Kidney (tissue), 14 donors: ENCODE data around the gene OPRL1. TPM values are rescaled to one million over a fixed set of nuclear protein-coding genes. Genes with fewer than 3 reads are reported as not detected.
"Not testable (repeated sequence)": the region's sequence is repeated elsewhere in the genome, so short reads cannot be mapped to it uniquely, and the experiment has no call there.

ENCODE experiments used
- DNase-seq, 5 donors: peaks; one replicate each; pipeline ENCODE4 v3.0.0-alpha.2; 2013 to 2020
- FAIRE-seq: peaks from 2 replicates; lab custom pipeline; 2012; peaks lifted over from hg19 to GRCh38; lab: Jason Lieb, UNC
- H3K27ac ChIP-seq, 2 donors: one replicate each; pipeline ENCODE4 v1.7.0; 2013; ENCODE audit warnings: low read depth in 2 of 2, low read length in 2 of 2, inconsistent platforms in 1 of 2
- H3K27me3 ChIP-seq: one replicate; pipeline ENCODE4 v1.7.1; 2013; ENCODE audit warnings: low read length, inconsistent platforms; ENCODE audit not compliant: control insufficient read depth, insufficient read depth
- H3K36me3 ChIP-seq, 3 donors: one replicate each; pipeline versions ENCODE4 v1.7.0 to v1.7.1; 2013; ENCODE audit warnings: low read length in 3 of 3, control low read depth in 1 of 3, inconsistent platforms in 1 of 3; ENCODE audit not compliant: insufficient read depth in 3 of 3, control insufficient read depth in 2 of 3
- H3K4me1 ChIP-seq, 3 donors: one replicate each; pipeline versions ENCODE4 v1.7.0 to v1.7.1; 2013; ENCODE audit warnings: low read length in 3 of 3, inconsistent platforms in 1 of 3, low read depth in 1 of 3; ENCODE audit not compliant: control insufficient read depth in 2 of 3, insufficient read depth in 2 of 3
- H3K4me3 ChIP-seq, 3 donors: one replicate each; pipeline versions ENCODE4 v1.7.0 to v1.8.1; 2013; ENCODE audit warnings: low read length in 3 of 3, control low read depth in 1 of 3, inconsistent platforms in 1 of 3
- H3K9ac ChIP-seq, 3 donors: one replicate each; pipeline versions ENCODE4 v1.7.0 to v1.7.1; 2013; ENCODE audit warnings: low read length in 3 of 3, control low read depth in 1 of 3, inconsistent platforms in 1 of 3
- H3K9me3 ChIP-seq, 3 donors: one replicate each; pipeline versions ENCODE4 v1.7.0 to v1.7.1; 2013; ENCODE audit warnings: low read length in 3 of 3, control low read depth in 1 of 3, inconsistent platforms in 1 of 3; ENCODE audit not compliant: control insufficient read depth in 2 of 3, insufficient read depth in 1 of 3
- CTCF ChIP-seq: IDR thresholded peaks from 3 replicates; pipeline ENCODE4 v1.5.1; 2012; ENCODE audit warnings: mild to moderate bottlenecking, moderate library complexity, borderline replicate concordance; ENCODE audit not compliant: insufficient read depth; ENCODE audit errors: extremely low read depth
- intact Hi-C: fragments of 100-400 bp; cut with DNase I; formaldehyde crosslinking; loops from one replicate; pipeline ENCODE4 v1.11.1; 2022
- polyA plus RNA-seq: library from polyadenylated mRNA; stranded (reverse); fragments of 350-450 nt; fragmentation: Illumina TruSeq; extraction: RNeasy Lipid Tissue Mini Kit (QIAGEN cat#74804); gene quantifications from one replicate; pipeline ENCODE4 v1.2.3, GENCODE V29; 2014; ENCODE audit warnings: low read depth, low replicate concordance; ENCODE audit not compliant: insufficient read depth
- total RNA-seq: library from RNA; stranded (reverse); fragmentation: NEBNext Ultra II Directional; extraction: Animal tissue kit (Norgen Biotek cat#: 25700); gene quantifications from one replicate; pipeline ENCODE4 v1.2.1, GENCODE V29; 2021
- donor health status: control.
- donor health status: control.
- donor health status: control.
- donor health status: control.
- donor health status: control.
- donor health status: DM: yes; HTN: yes; CAD: no.
- donor health status: Normal renal cell carcinoma (clear cell type).

Gene OPRL1
- total and polyA plus RNA-seq, 2 donors from 2014 or later = 0.39 to 1.2 TPM

DNA sequence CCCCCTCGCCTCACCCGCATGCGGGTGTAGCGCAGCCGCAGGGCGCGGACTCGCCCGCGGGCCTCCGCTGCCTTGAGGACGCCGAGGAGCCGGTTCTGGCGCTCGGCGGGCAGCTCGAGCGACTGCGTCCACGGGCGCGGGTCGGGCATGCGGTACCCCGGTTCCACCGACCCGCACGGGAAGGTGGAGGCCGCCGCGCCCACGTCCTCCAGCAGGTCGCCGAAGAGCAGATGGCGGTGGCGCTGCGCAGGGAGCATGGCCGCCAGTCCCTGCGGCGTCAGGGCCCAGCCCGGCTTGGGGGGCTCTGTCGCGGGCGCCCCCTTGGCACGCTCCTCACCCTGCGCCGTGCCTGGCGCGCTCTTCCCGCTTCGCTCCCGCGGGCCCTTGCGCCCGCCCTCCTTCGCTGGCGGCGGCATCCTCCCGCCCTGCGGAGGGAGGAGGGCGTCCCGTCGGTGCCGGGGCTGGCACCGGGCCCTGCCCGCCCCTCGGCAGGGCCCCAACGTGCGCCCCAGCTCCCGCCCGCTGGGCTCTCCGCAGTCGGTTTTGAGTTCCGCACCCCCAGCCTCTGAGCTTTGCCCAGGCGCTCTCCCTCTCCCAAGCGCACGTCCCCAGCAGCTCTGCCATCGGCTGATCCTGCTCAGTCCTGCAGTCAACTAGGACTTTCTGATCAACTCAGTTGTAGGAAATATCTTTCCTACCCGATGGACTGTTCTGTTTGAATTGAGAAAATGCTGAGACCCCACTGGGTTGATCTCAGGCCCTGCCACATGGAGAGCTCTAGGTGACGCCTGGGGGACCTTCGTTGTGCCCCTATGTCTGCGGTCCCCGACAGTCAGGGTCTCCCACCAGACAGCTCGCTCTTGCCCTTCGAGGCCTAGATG, 4.2 kb downstream of the OPRL1 start, which contains the start of gene LKAAEAR1:
Gene LKAAEAR1, minus strand, starts transcription at position 595 of the 881 bp plus-strand sequence. Its CDS starts 179 bp downstream, at position 416.
- Histone ChIP-seq H3K36me3 (no peaks in the 10 kb centered on the region), H3K4me3 (peak within 1 kb of the TSS in 1 of 3 donors; percentile 35), H3K27ac (no peak within 1 kb of the TSS), H3K27me3 (peaks cover 6% of the 10 kb centered on the region), H3K4me1 (peaks cover 0 to 11% (median 0%) of the 10 kb centered on the region in 3 donors), H3K9ac (no peak within 1 kb of the TSS), H3K9me3 (no peaks in the 10 kb centered on the region)
- FAIRE-seq (no peak), DNase-seq (no peak)
- no peak for TF ChIP-seq CTCF
- intact Hi-C loops = no loop called here

- Histone ChIP-seq H3K27ac (no peak overlapping the region), H3K9me3 (no peaks in the 10 kb centered on the region), H3K27me3 (peaks cover 6% of the 10 kb centered on the region), H3K4me1 (peaks cover 0 to 8% (median 0%) of the 10 kb centered on the region in 3 donors), H3K9ac (no peak overlapping the region), H3K4me3 (no peak overlapping the region), H3K36me3 (no peaks in the 10 kb centered on the region)
- no peak for TF ChIP-seq CTCF
- FAIRE-seq (no peak), DNase-seq (peak in 2 of 5 donors; percentile 43 to 61)
- intact Hi-C loops = no loop called here
These were observed 4.8 kb downstream of the OPRL1 start for GRCh38 chr20:64084685-64085152.

DNA sequence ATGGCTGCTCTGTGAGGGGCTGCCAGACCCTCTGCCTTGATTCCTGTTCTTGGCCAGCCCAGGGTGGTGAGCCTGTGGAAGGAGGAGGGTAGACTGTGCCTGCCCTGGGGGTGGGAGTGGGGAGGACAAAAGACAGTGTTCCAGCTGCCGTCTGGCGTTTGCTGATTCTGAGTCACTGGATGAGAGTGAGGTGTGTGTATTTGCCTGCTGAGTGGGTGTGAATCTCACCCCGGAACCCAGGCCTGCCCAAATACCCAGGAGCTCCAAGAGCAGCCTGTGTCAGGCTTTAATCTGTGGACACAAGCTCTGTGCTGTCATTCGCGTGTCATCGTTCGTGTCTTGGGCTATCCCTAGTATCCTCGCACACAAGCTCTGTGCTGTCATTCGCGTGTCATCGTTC, 6.9 kb downstream of the OPRL1 start:
- Histone ChIP-seq H3K9me3 (no peaks in the 10 kb centered on the region), H3K27ac (no peak overlapping the region), H3K27me3 (peaks cover 6% of the 10 kb centered on the region), H3K4me3 (no peak overlapping the region), H3K9ac (no peak overlapping the region), H3K4me1 (peaks cover 0 to 4% (median 0%) of the 10 kb centered on the region in 3 donors), H3K36me3 (no peaks in the 10 kb centered on the region)
- no peak for TF ChIP-seq CTCF
- DNase-seq = no peak
- no peak for FAIRE-seq
- intact Hi-C loops = no loop called here

GRCh38 chr20:64087226-64087825, 7.4 kb downstream of the OPRL1 start:
- H3K4me1 ChIP-seq, intact Hi-C loops, DNase-seq, H3K9me3 ChIP-seq, H3K27ac ChIP-seq, H3K4me3 ChIP-seq, H3K9ac ChIP-seq, H3K36me3 ChIP-seq, FAIRE-seq, H3K27me3 ChIP-seq: not testable (repeated sequence)

DNA sequence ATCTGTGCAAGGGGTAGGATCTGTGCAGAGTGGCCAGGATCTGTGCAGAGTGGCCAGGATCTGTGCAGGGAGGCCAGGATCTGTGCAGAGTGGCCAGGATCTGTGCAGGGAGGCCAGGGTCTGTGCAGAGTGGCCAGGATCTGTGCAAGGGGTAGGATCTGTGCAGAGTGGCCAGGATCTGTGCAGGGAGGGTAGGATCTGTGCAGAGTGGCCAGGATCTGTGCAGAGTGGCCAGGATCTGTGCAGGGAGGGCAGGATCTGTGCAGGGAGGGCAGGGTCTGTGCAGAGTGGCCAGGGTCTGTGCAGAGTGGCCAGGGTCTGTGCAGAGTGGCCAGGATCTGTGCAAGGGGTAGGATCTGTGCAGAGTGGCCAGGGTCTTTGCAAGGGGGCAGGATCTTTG, 8.7 kb downstream of the OPRL1 start:
- intact Hi-C loops, FAIRE-seq, H3K36me3 ChIP-seq, H3K27ac ChIP-seq, H3K9ac ChIP-seq, H3K27me3 ChIP-seq, H3K4me3 ChIP-seq, DNase-seq, H3K9me3 ChIP-seq, H3K4me1 ChIP-seq: not testable (repeated sequence)
